Measurements from ENCODE around the gene PLD2.

The PLD2 gene

GRCh38 chr17:4768298-4768697, 38.7 kb upstream of the PLD2 start:
- no peak for TF ChIP-seq CTCF (IDR thresholded peaks at IDR 0.05)
- Histone ChIP-seq H3K79me2 (no peaks in the 10 kb centered on the region), H3K4me3 (ENCODE audit: low read depth, low read length) (no peak overlapping the region), H3K27ac (no peak overlapping the region), H3K9ac (no peak overlapping the region), H3K27me3 (ENCODE audit: control insufficient read depth, insufficient read depth, low read length) (no peaks in the 10 kb centered on the region), H3K36me3 (ENCODE audit: control insufficient read depth, insufficient read depth, low read length) (no peaks in the 10 kb centered on the region), H2AFZ (no peak overlapping the region), H3K9me3 (ENCODE audit: control insufficient read depth, low read length) (no peaks in the 10 kb centered on the region), H3K4me1 (peaks cover 8% of the 10 kb centered on the region), H3K4me2 (ENCODE audit: low read length) (no peak overlapping the region)

GRCh38 chr17:4769628-4770027, 37.3 kb upstream of the PLD2 start:
- Histone ChIP-seq H3K4me1 (peaks cover 8% of the 10 kb centered on the region), H3K4me3 (ENCODE audit: low read depth, low read length) (no peak overlapping the region), H3K9me3 (ENCODE audit: control insufficient read depth, low read length) (no peaks in the 10 kb centered on the region), H2AFZ (no peak overlapping the region), H3K27ac (no peak overlapping the region), H3K4me2 (ENCODE audit: low read length) (no peak overlapping the region), H3K9ac (no peak overlapping the region), H3K36me3 (ENCODE audit: control insufficient read depth, insufficient read depth, low read length) (no peaks in the 10 kb centered on the region), H3K79me2 (no peaks in the 10 kb centered on the region), H3K27me3 (ENCODE audit: control insufficient read depth, insufficient read depth, low read length) (no peaks in the 10 kb centered on the region)
- no peak for TF ChIP-seq CTCF (IDR thresholded peaks at IDR 0.05)

GRCh38 chr17:4771519-4772234, 35.3 kb upstream of the PLD2 start, which contains the start of gene TM4SF5:
Gene TM4SF5, plus strand, starts transcription at chr17:4771886. Its CDS starts 37 bp downstream, at chr17:4771923.
- H3K4me1 ChIP-seq = peaks cover 8% of the 10 kb centered on the region
- no peaks in the 10 kb centered on the region for H3K36me3 ChIP-seq (ENCODE audit: control insufficient read depth, insufficient read depth, low read length)
- TF ChIP-seq CTCF (IDR thresholded peaks at IDR 0.05) = no peak
- no peak within 1 kb of the TSS for H3K4me3 ChIP-seq (ENCODE audit: low read depth, low read length)
- H3K9me3 ChIP-seq (ENCODE audit: control insufficient read depth, low read length) = no peaks in the 10 kb centered on the region
- peak within 1 kb of the TSS; percentile 79 for H2AFZ ChIP-seq
- H3K27ac ChIP-seq = peak within 1 kb of the TSS; percentile 32
- no peaks in the 10 kb centered on the region for H3K27me3 ChIP-seq (ENCODE audit: control insufficient read depth, insufficient read depth, low read length)
- no peak within 1 kb of the TSS for H3K9ac ChIP-seq
- H3K4me2 ChIP-seq (ENCODE audit: low read length) = peak within 1 kb of the TSS; percentile 50
- no peaks in the 10 kb centered on the region for H3K79me2 ChIP-seq

- Histone ChIP-seq H3K4me2 (ENCODE audit: low read length) (no peak overlapping the region), H3K36me3 (ENCODE audit: control insufficient read depth, insufficient read depth, low read length) (no peaks in the 10 kb centered on the region), H3K27ac (no peak overlapping the region), H3K4me1 (peaks cover 8% of the 10 kb centered on the region), H3K9me3 (ENCODE audit: control insufficient read depth, low read length) (no peaks in the 10 kb centered on the region), H3K4me3 (ENCODE audit: low read depth, low read length) (no peak overlapping the region), H2AFZ (peak overlapping the region; percentile 79), H3K79me2 (no peaks in the 10 kb centered on the region), H3K9ac (no peak overlapping the region), H3K27me3 (ENCODE audit: control insufficient read depth, insufficient read depth, low read length) (no peaks in the 10 kb centered on the region)
- no peak for TF ChIP-seq CTCF (IDR thresholded peaks at IDR 0.05)
Observed at GRCh38 chr17:4772235-4772613, 34.7 kb upstream of the PLD2 start.
